CD4-positive, alpha-beta T cell treated with Interleukin-1 beta for 1 hour (primary cell): ENCODE data around the gene TTN.

Experiments used
- DNase-seq, 2 donors: peaks; one replicate each; pipeline ENCODE4 v3.0.0-alpha.2; 2020 to 2022

TTN gene

GRCh38 chr2:178807227-178808008, at the start of gene TTN:
Gene TTN (minus strand): TSS chr2:178807423. CDS start chr2:178804642, 2,781 bp downstream.
- no peak for DNase-seq

DNA sequence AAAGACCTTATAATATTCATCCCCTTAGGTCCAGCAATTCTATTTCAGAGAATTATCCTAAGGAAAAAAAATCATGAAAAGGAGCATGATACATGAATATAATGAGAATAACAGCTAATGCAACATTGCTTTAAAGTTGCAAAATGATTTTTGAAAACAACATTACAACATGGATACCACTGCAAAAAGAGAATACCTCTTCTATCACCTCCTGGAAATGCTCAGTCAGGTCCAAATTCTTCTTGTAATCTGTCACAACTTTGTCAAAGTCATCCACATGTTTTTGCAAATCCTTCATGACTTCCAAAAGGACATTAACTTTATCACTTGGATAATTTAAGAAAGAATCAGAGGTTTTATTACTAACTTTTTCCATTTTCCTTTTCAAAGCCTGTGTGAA, 47.9 kb upstream of the TTN start:
- no peak for DNase-seq

- no peak for DNase-seq
These were observed 41.1 kb upstream of the TTN start for GRCh38 chr2:178848335-178848734.

- DNase-seq = no peak
These were observed 39.2 kb upstream of the TTN start for GRCh38 chr2:178846458-178846802.

- no peak for DNase-seq
These were observed 38.6 kb upstream of the TTN start for GRCh38 chr2:178845566-178846457.

DNA sequence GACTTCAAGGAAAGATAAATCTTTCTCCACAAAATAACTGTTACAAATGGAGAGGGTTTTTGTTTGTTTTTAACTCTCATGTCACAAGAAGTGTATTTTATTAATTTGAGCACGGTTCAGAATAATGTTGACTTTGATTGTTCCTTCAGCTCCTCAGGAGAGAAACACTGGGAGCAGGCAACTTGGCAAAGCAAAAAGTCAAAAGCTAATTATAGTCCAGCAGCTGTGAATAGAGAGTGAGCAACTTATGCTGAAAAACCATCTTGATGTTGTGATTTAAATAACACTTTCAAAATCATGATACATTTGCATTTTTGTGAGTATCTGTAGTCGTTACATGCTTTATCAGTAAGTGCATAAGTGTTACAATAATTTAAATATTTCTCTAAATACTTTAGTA, 37.5 kb upstream of the TTN start:
- DNase-seq = no peak

GRCh38 chr2:178844269-178844668, 37.0 kb upstream of the TTN start:
- DNase-seq = no peak

GRCh38 chr2:178843697-178844096, 36.5 kb upstream of the TTN start:
- no peak for DNase-seq

GRCh38 chr2:178836807-178837206, 29.6 kb upstream of the TTN start:
- DNase-seq = no peak

DNA sequence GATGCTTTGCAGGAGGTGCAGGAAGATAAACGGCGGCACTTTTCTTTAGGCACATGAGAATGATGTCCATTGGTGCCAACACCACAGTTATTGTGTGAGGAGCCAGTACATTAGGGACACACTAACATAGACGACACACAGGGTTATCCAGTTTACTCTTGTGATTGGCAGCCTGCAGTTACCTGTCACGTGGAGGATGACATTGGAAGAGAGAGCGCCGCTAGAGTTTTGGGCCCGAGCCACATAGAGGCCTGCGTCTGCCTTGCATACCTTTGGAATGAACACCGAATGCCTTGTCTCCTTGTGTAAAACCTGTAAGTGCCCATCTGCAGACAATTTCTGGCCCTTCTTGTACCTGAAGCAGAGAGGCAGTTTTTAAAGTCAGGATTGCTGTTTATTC, 26.9 kb upstream of the TTN start:
- DNase-seq = no peak

- DNase-seq = no peak
These were observed 26.2 kb upstream of the TTN start for GRCh38 chr2:178833382-178833781.

DNA sequence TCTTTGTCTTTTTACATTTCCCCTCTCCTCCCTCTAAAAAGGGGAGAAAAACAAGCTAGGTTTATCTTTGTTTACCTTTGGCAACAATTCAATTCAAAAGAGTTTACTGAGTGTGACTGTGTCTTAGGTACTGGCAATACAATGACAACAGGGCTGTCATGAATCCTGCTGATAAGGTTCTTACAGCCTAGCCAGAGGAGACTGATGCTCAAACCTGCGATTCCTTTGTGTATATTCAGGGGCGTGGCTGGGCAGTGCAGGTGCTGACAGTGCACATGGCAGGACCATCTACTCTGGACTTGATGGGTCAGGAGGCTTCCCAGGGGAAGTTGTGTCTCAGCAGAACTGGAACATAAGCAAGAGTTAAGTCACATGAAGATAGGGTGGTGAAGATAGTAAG, 23.2 kb upstream of the TTN start:
- no peak for DNase-seq

DNA sequence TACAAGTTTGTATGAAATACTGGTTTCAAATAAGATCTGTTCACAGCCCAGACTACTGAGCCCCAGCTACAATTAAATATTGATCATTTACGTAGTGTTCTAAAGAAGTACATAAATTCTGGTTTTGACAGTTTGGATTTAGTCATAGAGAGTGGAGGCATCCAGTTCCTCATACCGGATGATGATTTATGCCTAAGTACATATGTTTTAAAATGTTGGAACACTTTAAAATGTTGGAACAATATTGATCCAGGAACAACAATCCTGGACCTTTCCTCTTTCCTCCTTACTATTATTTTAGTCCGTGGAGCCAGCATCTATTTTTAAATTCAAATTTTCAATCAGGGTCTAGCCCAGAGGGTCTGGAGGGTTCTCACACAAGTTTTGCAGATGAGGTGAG, 22.8 kb upstream of the TTN start:
- no peak for DNase-seq

DNA sequence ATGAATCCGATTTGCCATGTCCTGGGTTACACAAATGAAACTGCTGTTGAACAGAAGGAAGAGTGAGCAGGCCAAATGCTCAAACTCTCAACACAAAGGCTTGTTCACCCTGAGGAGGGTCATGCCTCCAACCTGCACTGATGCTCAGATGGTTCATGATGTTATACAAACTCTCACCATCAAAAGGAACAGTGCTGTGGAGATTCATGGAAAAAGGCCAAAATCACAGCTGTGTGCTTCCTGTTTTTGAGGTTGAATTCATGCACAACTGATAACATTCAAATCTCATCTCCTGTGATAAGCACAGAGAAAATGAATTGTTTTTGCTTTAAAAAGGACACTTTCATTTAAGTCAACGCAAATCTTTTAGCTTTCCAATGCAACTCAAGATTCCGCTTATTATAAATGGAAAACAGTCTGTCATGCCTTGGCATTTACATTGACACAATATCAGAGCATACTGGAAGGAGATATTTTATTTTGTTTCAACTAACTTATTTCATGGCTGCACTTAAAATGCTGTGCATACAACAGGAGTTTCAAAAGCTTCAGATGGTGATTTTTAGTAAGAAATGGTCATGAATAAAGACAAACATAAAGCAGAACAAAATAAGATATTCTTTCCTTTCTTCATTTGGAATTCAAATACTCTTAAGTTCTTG, 22.2 kb upstream of the TTN start:
- DNase-seq = no peak

DNA sequence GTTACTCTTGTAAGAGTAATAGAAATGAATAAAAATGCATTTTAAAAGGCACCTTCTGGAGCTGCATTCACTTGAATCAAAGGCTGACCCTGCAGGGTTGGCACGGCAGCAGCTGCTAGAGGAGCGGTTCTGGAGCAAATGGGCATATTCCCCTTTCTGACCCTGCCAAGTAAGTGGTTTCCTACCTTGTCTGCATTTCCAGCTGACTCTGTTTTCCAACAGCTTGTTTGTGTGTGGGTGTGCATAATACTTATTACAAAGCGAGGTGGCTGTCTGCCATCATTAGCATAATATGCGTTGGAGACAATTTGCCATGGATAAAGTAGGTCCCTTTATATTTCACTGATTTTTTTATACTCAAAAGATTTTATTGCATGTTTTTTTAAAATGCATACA, 21.3 kb upstream of the TTN start:
- no peak for DNase-seq

- DNase-seq = no peak
These were observed 20.7 kb upstream of the TTN start for GRCh38 chr2:178827739-178828485.

GRCh38 chr2:178827111-178827510, 19.9 kb upstream of the TTN start:
- no peak for DNase-seq

DNA sequence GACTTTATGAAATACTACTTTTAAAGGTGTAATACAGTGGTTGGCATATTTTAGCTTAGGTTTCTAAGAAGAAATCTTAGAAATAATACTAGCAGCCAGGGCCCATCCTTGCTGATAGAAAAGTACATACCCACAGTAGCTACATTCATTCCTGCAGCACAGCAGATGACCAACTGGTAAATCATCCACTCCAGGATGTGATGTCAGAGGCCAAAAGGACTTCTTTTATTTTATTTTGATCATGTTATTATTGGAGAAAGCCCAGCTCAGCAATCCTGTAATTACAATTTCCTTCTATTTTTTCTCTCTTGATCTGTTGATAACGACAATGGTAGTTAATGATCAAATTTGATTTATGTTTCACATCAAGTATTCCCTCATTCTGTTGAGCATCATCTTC, 18.0 kb upstream of the TTN start:
- DNase-seq = no peak

GRCh38 chr2:178824181-178824580, 17.0 kb upstream of the TTN start:
- no peak for DNase-seq

- DNase-seq = peak in 1 of 2 donors; percentile 11
These were observed 12.8 kb upstream of the TTN start for GRCh38 chr2:178819992-178820391.

DNA sequence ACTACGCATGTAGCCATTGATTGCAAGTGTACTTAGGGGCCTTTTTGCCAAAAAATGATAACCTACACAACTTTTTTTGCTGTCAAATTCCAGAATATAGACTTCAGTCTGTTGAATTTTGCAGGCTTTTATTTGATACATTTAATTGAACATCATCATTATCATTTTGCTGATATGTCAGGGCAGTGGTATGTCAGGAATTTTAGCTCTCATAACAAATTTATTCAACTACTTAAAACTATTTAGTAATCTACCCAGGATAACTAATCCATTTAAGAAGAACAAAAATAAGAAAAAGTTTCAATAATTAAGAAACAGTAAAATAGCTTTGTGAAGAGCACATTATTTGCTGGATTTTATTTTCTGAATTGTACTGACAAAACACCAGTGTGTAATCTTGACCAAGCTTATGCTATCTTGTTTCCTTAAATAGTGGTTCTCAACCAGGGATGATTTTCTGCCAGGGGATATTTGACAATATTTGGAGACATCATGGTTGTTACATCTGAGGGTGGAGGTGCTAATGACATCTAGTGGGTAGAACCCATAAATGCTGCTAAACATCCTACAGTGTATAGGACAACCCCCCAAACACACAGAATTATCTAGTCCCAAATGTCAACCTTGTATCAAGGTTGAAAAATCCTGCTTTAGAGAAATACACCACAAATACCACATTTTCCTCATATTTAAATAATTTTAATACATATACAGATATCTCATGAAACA, 12.1 kb upstream of the TTN start:
- no peak for DNase-seq

- DNase-seq = no peak
These were observed 4.7 kb upstream of the TTN start for GRCh38 chr2:178811901-178812300.
